WI38 (cell line): Measurements from ENCODE around the gene C14orf93.

ENCODE experiments used
- H3K4me3 ChIP-seq: 2 replicates; pipeline ENCODE4 v1.5.1; 2011; ENCODE audit warnings: low read depth, mild to moderate bottlenecking, control low read depth, low read length
- CTCF ChIP-seq: IDR thresholded peaks from 2 replicates; pipeline ENCODE4 v1.5.1; 2012; ENCODE audit warnings: low read depth, mild to moderate bottlenecking, control low read depth, low read length

C14orf93 gene

DNA sequence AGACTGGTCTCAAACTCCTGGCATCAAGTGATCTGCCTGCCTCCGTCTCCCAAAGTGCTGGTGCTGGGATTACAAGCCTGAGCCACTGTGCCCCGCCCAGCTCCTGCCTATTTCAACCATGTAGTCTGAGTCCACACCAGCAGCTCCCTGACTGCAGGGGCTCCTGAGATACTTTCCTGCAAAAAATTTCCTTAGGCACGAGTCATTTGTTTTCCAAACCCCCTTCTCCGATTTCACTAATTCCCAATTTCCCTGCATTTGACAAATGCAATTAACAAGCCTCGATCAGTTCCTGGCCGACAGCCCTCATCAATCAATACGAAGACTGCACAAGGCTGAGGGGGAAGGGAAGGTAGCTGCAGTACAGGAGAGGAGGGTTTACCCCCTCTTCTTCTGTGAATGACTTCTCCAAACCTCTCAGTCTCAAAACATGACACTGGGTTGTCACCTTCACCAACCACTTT lies 14.7 kb upstream of the C14orf93 start:
- no peak overlapping the region for H3K4me3 ChIP-seq
- TF ChIP-seq CTCF: no peak

DNA sequence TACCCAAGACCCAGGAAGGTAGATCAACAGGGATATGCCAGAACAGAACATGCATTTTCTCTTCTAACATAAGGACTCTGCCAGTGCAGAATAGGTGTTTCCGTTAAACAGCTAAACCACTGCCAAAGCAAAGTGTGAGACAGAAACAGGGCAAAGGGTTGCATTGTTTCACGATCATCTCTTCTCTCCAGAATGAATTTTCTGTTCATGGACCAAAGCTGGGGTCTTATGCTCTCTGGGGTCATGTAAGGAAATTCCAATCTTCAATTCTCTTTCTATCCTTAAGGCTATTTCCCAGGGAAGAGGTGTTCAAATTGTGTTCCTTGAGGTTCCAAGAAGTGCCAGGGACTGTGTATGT lies 13.8 kb upstream of the C14orf93 start:
- no peak overlapping the region for H3K4me3 ChIP-seq
- no peak for TF ChIP-seq CTCF

GRCh38 chr14:23023022-23023794 lies 13.3 kb upstream of the C14orf93 start:
- TF ChIP-seq CTCF: no peak
- no peak overlapping the region for H3K4me3 ChIP-seq

DNA sequence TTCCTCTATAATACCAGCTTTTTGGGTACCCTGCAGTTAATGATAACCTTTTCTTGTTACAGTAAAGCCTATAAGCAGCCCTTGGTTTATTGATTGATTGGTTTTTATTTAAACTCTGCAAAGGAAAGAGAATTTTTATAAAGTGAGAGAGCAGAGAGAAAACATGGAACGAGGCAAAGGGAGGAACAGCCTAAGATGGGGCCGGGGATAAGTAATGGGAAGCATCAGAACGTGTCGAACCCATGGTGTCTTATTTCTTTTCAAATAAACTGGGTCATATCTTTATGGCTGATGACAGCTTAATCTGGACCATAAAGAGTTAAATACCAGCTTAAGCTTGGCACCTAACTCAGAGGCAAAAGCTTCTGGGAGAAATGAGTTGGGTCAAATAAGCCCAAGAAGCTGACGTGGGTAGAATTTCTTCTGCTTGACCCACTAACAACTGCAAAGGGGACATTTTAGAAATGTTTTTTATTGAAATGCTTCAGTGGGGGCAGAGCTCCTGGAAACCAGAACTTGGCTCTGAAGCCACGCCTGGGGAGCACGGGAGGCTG lies 12.0 kb upstream of the C14orf93 start:
- TF ChIP-seq CTCF: no peak
- H3K4me3 ChIP-seq: no peak overlapping the region

GRCh38 chr14:23021434-23021833 lies 11.5 kb upstream of the C14orf93 start:
- no peak overlapping the region for H3K4me3 ChIP-seq
- TF ChIP-seq CTCF: no peak

DNA sequence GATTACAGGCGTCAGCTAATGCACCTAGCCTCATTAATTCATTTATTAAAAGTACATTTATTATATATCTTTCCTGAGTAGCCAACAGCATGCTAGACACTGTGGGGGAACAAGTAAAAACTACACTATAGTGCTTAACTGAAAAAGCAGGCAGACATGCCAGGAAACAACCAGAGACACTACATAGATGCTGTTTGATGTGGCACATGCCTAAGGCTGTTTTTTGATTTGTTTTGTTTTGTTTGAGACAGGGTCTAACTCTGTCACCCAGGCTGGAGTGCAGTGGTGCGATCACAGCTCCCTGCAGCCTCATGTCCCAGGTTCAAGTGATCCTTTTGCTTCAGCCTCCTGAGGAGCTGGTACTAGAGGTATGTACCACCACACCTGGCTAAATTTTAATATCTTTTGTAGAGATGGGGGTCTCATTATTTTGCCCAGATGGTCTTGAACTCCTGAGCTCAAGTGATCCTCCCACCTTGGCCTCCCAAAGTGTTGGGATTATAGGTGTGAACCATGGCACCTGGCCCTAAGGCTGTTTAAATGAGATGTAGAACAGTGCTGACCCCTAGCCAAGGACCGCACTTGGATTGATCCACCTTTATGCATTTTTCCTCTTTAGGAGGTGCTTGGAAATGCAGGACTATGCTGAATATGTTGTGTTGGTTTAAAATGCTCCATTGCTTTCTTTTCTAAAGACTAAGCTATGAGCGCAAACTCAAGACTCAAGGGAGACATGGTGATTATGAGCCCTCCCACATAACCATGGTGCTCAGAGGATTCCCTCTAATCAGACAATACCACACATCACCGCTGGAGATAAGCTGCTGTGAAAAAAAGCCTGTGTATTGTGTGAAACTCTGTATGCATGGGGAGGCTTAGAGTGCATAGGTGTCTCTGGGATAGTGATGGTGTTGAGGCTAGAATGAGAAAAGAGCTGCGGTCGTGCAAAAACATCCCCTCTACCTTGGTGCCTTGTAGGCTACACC lies 10.5 kb upstream of the C14orf93 start:
- no peak for TF ChIP-seq CTCF
- H3K4me3 ChIP-seq: no peak overlapping the region
